ENCODE data around the gene PKD2L1. TPM values are rescaled to one million over a fixed set of nuclear protein-coding genes. Genes with fewer than 3 reads are reported as not detected.

The PKD2L1 gene
- total and polyA plus RNA-seq, 2 of the 8 experiments (the other 6 are each of a cell fraction or from before 2014, with no cell fraction given), result 0.20 to 0.33 TPM

- TF ChIP-seq HDAC6 (IDR thresholded peaks at IDR 0.05; ENCODE audit: low read depth, low read length), result no peak
- no peak for TF ChIP-seq JUND (IDR thresholded peaks at IDR 0.05; ENCODE audit: low read length)
- peak; percentile 59 for TF ChIP-seq CHD2 (IDR thresholded peaks at IDR 0.05; ENCODE audit: low read length)
- TF ChIP-seq ATF3 (IDR thresholded peaks at IDR 0.05; ENCODE audit: insufficient read depth, low read depth, low read length), result peak; percentile 93
Measured at GRCh38 chr10:100267239-100268104, 62.6 kb downstream of the PKD2L1 start, which contains the start of gene CWF19L1 (continued).

Data from H1 (cell line).